Activated T-cell treated with anti-CD3 and anti-CD28 coated beads, Interleukin-2, amount 50 U/mL, for 4 hours (primary cell): ENCODE data around the gene MRPL36. TPM values are rescaled to one million over a fixed set of nuclear protein-coding genes. Genes with fewer than 3 reads are reported as not detected.

Source experiments
- ATAC-seq, 2 donors: fragments of 200-7000 bp; cut with Tn5 transposase; one replicate each; pipeline ENCODE4 v1.10.0; 2021
- DNase-seq: peaks from one replicate; pipeline ENCODE4 v3.0.0-alpha.2; 2020
- H3K27me3 Mint-ChIP-seq: one replicate; pipeline ENCODE4 v1.8.0; 2021; ENCODE audit warnings: low read depth, mixed read lengths
- H3K36me3 Mint-ChIP-seq: one replicate; pipeline ENCODE4 v1.8.0; 2022; ENCODE audit warnings: mixed read lengths; ENCODE audit not compliant: insufficient read depth
- H3K4me1 Mint-ChIP-seq: one replicate; pipeline ENCODE4 v1.8.0; 2021; ENCODE audit warnings: low read depth, mixed read lengths
- H3K4me3 Mint-ChIP-seq: one replicate; pipeline ENCODE4 v1.8.0; 2021; ENCODE audit warnings: mild to moderate bottlenecking, moderate library complexity, mixed read lengths
- H3K9me3 Mint-ChIP-seq: one replicate; pipeline ENCODE4 v1.8.0; 2021; ENCODE audit warnings: mixed read lengths
- total RNA-seq, 3 donors: library from RNA; stranded (reverse); gene quantifications; one replicate each; pipeline ENCODE4 v1.2.1, GENCODE V29; 2021

Gene MRPL36
- total RNA-seq, 3 donors from 2014 or later = 72.8 to 85.9 (median 77.8) TPM

DNA sequence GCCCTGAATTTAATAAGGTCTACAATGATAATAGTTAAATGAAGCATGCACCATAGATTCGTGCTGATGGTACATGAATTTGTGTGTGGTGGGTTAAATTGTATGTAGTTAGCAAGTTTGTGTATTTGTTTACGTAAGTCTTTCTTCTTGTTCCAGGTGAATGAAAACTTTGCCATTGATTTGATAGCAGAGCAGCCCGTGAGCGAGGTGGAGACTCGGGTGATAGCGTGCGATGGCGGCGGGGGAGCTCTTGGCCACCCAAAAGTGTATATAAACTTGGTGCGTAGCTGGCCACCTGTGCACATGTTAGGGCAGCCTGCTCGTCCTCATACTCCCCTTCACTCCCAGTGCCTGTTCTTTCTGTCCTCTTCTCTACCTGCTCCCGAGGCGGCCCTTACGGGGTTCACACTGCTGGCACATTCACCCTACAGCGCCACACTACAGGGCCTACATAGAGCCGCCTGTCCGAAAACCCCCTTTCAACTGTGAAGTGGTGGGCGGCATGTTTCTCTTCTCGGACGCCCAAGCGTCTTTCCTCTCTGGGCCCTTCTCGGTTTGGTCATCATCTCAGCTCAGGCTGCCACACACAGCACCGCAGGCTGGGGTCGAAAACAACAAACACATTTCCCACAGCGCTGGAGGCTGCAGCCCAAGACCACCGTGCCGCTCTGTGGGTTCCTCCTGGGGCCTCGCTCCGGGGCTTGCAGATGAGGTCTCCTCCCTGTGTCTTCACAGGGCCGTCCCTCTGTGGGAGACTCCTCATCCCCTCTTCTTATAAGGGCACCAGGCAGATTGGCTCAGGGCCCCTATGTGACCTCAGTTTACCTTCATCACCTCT is 14.8 kb upstream of the MRPL36 start:
- no peaks in the 10 kb centered on the region for H3K9me3 Mint-ChIP-seq
- H3K4me3 Mint-ChIP-seq = no peak overlapping the region
- ATAC-seq = no peak
- peaks cover 47% of the 10 kb centered on the region for H3K36me3 Mint-ChIP-seq
- DNase-seq = no peak
- no peaks in the 10 kb centered on the region for H3K27me3 Mint-ChIP-seq
- H3K4me1 Mint-ChIP-seq = peaks cover 1% of the 10 kb centered on the region

DNA sequence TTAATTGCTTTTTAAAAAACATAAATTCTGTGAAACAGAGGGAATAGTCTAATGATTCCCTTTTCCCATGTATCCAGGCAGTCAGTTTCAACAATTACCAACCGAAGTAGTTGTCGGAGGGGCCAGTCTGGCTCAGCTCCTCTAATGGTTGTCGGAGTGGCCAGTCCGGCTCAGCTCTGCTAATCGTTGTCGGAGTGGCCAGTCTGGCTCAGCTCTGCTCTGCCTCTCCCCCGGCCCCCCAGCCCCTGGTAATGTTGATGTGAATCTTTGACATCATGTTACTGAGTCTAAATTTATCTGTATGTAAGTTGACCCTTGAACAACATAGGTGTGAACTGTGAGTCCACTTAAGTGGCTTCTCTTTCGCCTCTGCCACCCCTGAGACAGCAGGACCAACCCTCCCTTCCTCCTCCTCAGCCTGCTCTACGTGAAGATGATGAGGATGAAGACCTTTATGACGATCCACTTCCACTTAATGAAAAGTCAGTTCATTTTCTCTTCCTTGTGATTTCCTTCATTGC is 11.0 kb upstream of the MRPL36 start:
- Mint-ChIP-seq H3K27me3 (no peaks in the 10 kb centered on the region), H3K4me1 (peaks cover 16% of the 10 kb centered on the region), H3K4me3 (no peak overlapping the region), H3K9me3 (no peaks in the 10 kb centered on the region), H3K36me3 (peaks cover 48% of the 10 kb centered on the region)
- ATAC-seq = no peak
- DNase-seq = no peak

DNA sequence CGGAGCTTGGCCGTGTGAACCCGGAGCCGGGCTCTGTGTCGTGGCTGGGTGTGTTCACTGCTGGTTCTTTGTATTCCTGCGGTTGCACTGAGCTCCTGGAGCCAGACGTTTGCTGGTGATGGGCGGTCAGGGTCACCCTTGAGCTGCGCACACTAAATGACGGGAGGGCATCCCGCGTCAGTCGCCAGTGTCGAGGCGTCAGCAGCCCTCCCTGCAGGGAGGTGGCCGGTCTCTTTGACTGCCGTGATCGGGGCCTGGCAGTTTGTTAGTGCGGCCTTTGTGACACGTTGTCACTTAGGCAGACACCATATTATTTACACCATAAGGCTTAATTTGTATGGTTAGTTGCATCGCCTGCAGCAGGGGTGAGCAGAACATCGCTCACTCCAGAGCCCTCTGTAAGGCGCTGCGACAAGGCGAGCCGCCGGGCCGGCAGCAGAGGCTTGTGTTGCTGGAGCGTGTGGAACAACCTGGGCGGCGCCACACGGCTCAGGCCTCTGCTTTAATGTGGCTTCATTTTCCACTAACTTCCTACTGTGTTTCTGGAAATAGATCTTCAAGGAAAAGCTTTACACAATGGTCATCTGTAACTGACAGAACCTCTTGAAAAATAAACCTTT is 9.9 kb upstream of the MRPL36 start:
- Mint-ChIP-seq H3K27me3 (no peaks in the 10 kb centered on the region), H3K4me1 (peaks cover 16% of the 10 kb centered on the region), H3K4me3 (no peak overlapping the region), H3K36me3 (peaks cover 52% of the 10 kb centered on the region), H3K9me3 (no peaks in the 10 kb centered on the region)
- ATAC-seq (no peak), DNase-seq (no peak)

DNA sequence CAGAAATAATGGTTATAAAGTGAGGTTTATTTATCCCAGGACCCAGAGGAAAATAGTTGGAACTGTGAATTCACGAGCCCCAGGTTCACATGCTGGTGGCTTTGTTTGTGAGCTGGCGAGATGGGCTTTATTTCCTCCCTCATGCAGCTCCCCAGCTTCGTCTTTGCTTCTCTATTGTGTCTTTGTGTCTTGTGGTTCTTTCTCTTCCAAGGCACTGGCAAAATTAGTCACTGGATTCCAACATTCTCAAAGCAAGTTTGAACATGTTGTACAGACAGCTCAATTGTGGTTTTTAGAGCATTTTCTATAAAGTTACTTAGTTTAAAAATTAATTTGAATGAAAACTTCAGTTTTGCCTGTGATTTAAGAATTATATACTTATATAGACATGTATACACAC is 8.8 kb upstream of the MRPL36 start:
- peaks cover 55% of the 10 kb centered on the region for H3K36me3 Mint-ChIP-seq
- H3K4me3 Mint-ChIP-seq = no peak overlapping the region
- DNase-seq = no peak
- H3K27me3 Mint-ChIP-seq = no peaks in the 10 kb centered on the region
- peaks cover 23% of the 10 kb centered on the region for H3K4me1 Mint-ChIP-seq
- H3K9me3 Mint-ChIP-seq = no peaks in the 10 kb centered on the region
- ATAC-seq = no peak

DNA sequence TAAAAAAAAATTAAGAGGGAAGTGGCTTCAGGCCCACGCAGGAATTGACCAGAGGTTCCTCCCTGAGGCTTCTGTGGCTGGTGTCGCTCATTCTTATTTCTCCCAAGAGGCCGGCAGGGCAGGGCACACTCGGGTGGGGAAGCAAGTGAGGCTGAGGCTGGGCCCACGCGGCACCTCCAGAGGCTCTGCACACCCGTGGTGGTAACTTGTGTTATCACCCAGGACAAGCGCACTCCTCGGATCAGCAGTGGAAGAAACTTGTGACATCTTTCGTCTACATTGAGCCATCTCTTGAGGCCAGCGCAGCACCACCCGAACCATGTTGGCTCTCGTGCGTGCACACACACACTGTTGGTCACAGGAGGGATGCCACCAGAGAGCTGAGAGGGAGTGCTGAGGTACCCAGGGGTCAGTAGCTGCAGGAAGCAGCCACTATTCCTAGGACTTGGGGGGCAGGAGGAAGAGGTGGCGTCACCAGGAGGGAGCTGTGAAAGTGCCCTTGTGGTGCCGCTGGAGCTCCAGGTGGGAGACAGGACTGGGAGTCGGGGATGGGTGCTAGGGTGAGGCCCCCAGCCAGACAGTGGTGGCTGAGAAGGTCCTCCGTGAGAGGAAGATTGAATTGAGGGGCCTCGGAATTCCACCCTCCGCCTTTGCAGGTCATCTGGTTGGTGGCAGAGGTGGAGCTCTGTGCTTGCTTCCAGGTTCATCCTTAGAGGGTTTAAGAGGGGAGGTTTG is 8.0 kb upstream of the MRPL36 start:
- Mint-ChIP-seq H3K9me3 (no peaks in the 10 kb centered on the region), H3K36me3 (peaks cover 63% of the 10 kb centered on the region), H3K27me3 (no peaks in the 10 kb centered on the region), H3K4me3 (no peak overlapping the region), H3K4me1 (peaks cover 31% of the 10 kb centered on the region)
- DNase-seq (no peak), ATAC-seq (no peak)

DNA sequence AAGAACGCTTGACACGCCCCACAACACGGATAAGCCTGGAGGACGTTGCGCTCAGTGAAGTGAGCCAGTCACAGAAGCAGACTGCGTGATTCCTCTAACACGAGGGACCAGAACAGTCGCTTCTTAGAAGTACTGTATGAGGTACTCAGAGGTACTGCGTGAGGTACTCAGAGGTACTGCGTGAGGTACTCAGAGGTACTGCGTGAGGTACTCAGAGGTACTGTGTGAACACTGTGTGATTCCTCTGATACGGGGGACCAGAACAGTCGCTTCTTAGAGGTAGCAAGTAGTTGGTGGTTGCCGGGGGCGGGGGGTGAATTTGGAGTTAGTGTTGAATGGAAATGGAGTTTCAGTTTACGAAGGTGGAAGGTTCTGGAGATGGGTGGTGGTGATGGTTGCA is 7.3 kb upstream of the MRPL36 start:
- Mint-ChIP-seq H3K4me1 (peaks cover 35% of the 10 kb centered on the region), H3K4me3 (no peak overlapping the region), H3K36me3 (peaks cover 64% of the 10 kb centered on the region), H3K9me3 (no peaks in the 10 kb centered on the region), H3K27me3 (no peaks in the 10 kb centered on the region)
- DNase-seq = no peak
- peak; percentile 39 to 47 for ATAC-seq

DNA sequence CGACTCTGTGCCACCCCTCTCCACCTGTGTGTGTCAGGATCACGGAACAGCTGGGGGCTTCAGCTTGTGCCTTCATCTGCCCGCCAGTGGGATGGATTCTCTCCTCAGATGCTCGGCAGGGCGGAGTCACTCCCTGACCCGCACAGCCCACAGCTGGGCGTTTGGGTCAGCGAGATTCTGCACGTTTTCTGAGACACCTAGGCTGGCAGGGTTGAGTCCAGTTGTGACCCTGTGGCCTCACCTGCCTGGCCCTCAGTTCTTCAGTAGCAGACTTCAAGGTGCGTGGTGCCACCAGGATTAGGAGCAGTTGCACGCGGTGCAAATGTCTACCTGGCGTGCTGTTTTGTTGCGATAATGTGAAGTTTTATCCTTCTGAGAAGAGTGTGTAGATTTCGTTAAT is 6.6 kb upstream of the MRPL36 start:
- ATAC-seq = no peak
- Mint-ChIP-seq H3K36me3 (peaks cover 58% of the 10 kb centered on the region), H3K4me3 (no peak overlapping the region), H3K4me1 (peaks cover 36% of the 10 kb centered on the region), H3K9me3 (no peaks in the 10 kb centered on the region), H3K27me3 (no peaks in the 10 kb centered on the region)
- no peak for DNase-seq

DNA sequence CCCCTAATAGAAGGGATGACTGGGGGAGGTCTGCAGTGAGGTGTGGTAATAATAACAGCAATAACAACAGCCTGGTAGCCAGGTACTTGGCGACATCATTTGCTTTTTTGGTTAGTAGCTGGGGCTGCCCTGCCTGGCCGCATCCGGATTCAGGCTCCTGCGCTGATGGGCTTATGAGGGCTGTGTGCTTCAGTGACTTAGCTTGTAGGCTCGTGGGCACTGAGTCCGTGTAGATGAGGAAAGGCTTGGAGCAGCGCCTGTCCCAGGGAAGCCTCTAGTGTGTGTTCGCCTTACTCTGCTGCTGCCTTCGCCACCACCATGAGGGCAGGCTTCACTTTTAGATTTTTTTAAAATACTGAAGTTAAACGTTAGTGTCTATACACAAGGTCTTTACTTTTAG is 6.1 kb upstream of the MRPL36 start:
- Mint-ChIP-seq H3K4me3 (no peak overlapping the region), H3K27me3 (no peaks in the 10 kb centered on the region), H3K36me3 (peaks cover 55% of the 10 kb centered on the region), H3K9me3 (no peaks in the 10 kb centered on the region), H3K4me1 (peaks cover 36% of the 10 kb centered on the region)
- DNase-seq = no peak
- ATAC-seq = no peak

DNA sequence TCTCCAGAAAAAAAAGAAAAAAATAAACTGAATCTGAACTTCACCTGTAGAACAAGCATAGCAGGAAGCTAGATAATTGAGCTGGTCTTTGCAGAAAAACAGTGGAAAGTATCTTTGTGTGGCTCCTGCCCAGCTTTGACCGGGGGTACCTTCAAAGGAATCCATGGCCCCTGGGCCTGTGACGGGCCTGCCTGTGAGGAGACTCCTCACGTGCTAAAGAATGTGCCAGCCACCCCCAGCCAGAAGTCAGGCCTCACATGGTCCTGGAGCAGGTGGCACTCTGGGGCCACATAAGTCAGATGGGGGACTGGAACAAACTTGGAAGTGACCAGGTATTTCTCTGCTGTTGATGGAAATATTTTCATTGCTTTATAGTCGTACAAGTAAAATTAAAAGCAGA is 5.7 kb upstream of the MRPL36 start:
- no peaks in the 10 kb centered on the region for H3K9me3 Mint-ChIP-seq
- ATAC-seq = no peak
- H3K27me3 Mint-ChIP-seq = no peaks in the 10 kb centered on the region
- no peak for DNase-seq
- peaks cover 36% of the 10 kb centered on the region for H3K4me1 Mint-ChIP-seq
- H3K4me3 Mint-ChIP-seq = no peak overlapping the region
- H3K36me3 Mint-ChIP-seq = peaks cover 55% of the 10 kb centered on the region

DNA sequence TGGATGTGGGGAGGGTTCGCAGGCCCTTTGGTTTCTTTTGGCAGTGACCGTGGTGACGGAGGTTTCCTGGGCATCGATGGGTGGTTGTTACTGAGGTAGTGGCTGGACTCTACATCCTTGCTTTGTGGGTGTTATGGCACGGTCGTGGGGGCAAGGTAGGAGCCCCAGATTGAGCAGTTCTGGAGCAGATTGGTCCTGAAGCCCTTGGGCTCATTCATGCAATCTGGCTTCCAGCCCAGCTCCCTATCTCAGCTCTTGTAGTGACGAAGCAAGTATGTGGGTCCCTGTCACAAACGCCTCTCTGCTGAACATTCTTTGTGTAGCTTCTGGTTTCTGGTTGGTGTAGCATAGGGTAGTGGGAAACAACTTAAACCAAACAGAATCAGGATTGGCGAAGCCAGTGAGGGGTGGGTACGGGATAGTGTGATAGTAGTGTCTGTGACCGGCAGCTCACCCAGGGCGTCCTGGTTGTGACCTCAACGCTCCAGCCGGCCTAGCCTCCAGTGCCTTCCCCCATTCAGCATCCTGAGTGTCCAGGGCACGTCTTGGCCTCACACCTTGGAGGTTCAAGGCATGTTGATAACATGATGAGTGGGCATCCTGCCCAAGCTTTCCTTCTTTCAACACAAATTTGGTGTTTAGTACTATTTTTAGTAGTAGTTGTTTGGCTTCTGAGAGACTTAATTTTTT is 4.5 kb upstream of the MRPL36 start:
- Mint-ChIP-seq H3K36me3 (peaks cover 51% of the 10 kb centered on the region), H3K4me3 (no peak overlapping the region)

DNA sequence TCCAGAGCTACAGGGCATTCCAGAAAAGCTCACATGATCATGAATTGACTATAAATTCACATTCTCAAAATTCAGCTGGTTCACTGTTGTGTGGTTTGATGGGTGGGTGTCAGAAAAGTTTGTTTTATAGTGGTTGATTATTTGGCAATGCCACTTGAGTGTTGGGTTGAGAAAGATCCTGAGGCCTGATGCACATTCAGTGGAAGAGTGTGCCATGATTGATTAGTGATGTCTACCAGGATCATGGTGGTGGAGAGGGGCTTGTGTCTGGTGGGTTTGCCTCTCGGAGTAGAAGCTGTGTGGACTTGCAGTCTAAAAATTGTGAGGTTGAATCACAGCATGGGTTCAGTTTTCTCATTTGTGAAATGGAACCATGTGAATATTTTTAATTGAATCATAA is 3.6 kb upstream of the MRPL36 start:
- Mint-ChIP-seq H3K4me3 (peak overlapping the region; percentile 95), H3K4me1 (peaks cover 44% of the 10 kb centered on the region), H3K36me3 (peaks cover 52% of the 10 kb centered on the region), H3K27me3 (no peaks in the 10 kb centered on the region), H3K9me3 (no peaks in the 10 kb centered on the region)
- no peak for DNase-seq
- no peak for ATAC-seq

More for the DNA sequence above, 4.5 kb upstream of the MRPL36 start:
- Mint-ChIP-seq H3K9me3 (no peaks in the 10 kb centered on the region), H3K4me1 (peaks cover 36% of the 10 kb centered on the region), H3K27me3 (no peaks in the 10 kb centered on the region)
- DNase-seq (no peak), ATAC-seq (no peak)

DNA sequence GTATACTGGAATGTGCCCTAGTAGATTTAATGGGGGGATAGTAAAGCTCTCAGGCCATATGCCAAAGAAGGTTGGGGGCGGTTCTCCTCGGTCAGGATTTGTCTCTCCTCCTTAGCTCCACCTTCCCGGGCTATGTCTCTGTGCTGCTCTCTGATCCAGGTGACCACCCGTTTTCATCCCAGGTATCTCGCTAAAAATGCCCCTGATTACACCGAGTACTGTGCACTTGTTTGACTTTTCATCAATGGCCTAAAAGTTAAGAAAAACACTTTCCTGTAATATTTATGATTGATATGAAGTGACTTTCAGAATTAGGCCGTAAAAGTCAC is 2.3 kb upstream of the MRPL36 start:
- Mint-ChIP-seq H3K4me1 (peaks cover 41% of the 10 kb centered on the region), H3K9me3 (no peaks in the 10 kb centered on the region), H3K4me3 (peak overlapping the region; percentile 95), H3K27me3 (no peaks in the 10 kb centered on the region), H3K36me3 (peaks cover 49% of the 10 kb centered on the region)
- no peak for DNase-seq
- ATAC-seq = no peak

DNA sequence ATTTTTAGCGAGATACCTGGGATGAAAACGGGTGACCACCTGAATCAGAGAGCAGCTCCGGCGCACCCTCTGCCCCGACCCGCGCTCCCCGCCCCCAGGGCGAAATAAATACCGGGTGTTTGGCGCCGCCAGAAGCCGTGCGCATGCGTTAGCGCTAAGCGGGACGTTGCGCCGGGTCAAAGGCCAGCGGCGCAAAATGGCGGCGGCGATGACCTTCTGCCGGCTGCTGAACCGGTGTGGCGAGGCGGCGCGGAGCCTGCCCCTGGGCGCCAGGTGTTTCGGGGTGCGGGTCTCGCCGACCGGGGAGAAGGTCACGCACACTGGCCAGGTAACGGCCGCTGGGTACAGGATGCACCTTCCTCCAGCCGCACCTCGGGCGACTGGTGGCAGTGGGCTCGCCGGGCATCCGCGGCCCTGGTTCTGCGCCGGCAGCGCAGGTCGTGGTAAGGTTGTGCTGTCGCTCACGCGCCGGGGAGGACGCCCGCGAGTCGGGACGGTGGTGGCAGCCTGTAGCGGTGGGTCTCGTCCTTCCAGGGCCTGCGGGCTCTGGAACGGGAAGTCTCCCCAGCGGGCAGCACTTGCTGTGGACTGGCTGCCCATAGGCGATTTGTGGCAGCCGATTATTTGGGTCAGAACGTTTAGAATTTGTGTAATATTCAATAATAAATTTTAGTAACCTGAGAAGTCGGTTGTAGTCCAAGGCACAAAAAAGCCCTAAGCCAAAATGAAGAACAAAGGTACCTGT is 1.8 kb upstream of the MRPL36 start, which contains the start of gene NDUFS6:
TSS of gene NDUFS6 (plus strand) at position 186 of the 745 bp plus-strand sequence. CDS start at position 197, 11 bp downstream.
- Mint-ChIP-seq H3K9me3 (no peaks in the 10 kb centered on the region), H3K4me3 (peak within 1 kb of the TSS; percentile 95), H3K27me3 (no peaks in the 10 kb centered on the region), H3K4me1 (peaks cover 42% of the 10 kb centered on the region), H3K36me3 (peaks cover 44% of the 10 kb centered on the region)
- ATAC-seq = peak; percentile 68 to 71
- peak; percentile 73 for DNase-seq
